ENCODE measurements around the gene FAM184B. TPM values are rescaled to one million over a fixed set of nuclear protein-coding genes. Genes with fewer than 3 reads are reported as not detected.
"Not testable (repeated sequence)": the region's sequence is repeated elsewhere in the genome, so short reads cannot be mapped to it uniquely, and the experiment has no call there.

FAM184B gene
- total and polyA plus RNA-seq, 2 of the 4 experiments (the other 2 are of a cell fraction) = 0.07 to 0.18 TPM

GRCh38 chr4:17684648-17685047, 96.8 kb downstream of the FAM184B start:
- H4K8ac ChIP-seq (ENCODE audit: low read depth in 2 of 2, low read length in 2 of 2); H3K27ac ChIP-seq (ENCODE audit: insufficient read depth, low read length); H3K4me2 ChIP-seq (ENCODE audit: low read depth, low read length); H3K9me3 ChIP-seq (ENCODE audit: control insufficient read depth, insufficient read depth, low read length); H3K36me3 ChIP-seq (ENCODE audit: control insufficient read depth, insufficient read depth, low read length); H2BK20ac ChIP-seq (ENCODE audit: low read depth, low read length); intact Hi-C loops (cut with micrococcal nuclease); H2AK5ac ChIP-seq (ENCODE audit: low read depth, low read length); ATAC-seq (ENCODE audit: low read depth); H3K9me1 ChIP-seq (ENCODE audit: insufficient read depth, low read length); dilution Hi-C loops (cut with HindIII; ENCODE audit: low sequenced_read_pairs, unreplicated experiment); H3K23ac ChIP-seq (ENCODE audit: low read depth, low read length); in situ Hi-C loops (cut with MboI; ENCODE audit: low sequenced_read_pairs); DNase-seq; BruUV-seq (replicated peaks); H2BK120ac ChIP-seq (ENCODE audit: low read depth, low read length); H3K79me1 ChIP-seq (ENCODE audit: low read depth in 1 of 2, low read length in 2 of 2); H2BK5ac ChIP-seq (ENCODE audit: low read depth, low read length, poor library complexity, severe bottlenecking); H2BK15ac ChIP-seq (ENCODE audit: low read depth, low read length); H3K56ac ChIP-seq (ENCODE audit: extremely low read depth, insufficient read depth, low read length); H3K18ac ChIP-seq (ENCODE audit: low read depth, low read length); H3K27me3 ChIP-seq (ENCODE audit: control insufficient read depth, insufficient read depth, low read length); H4K5ac ChIP-seq (ENCODE audit: low read depth, low read length); H2AFZ ChIP-seq (replicated peaks; ENCODE audit: low read length, poor library complexity); POLR2A ChIA-PET (ENCODE audit: unreplicated experiment); H3K14ac ChIP-seq (replicated peaks; ENCODE audit: low read depth, low read length); H4K91ac ChIP-seq (ENCODE audit: insufficient read depth, low read depth, low read length); H3K4ac ChIP-seq (ENCODE audit: low read depth, low read length); H3K4me3 ChIP-seq (ENCODE audit: insufficient read depth, low read depth, low read length); CTCF ChIA-PET; H2AK9ac ChIP-seq (replicated peaks; ENCODE audit: low read depth, low read length, poor library complexity); H3K4me1 ChIP-seq (ENCODE audit: control insufficient read depth, insufficient read depth, low read length); H4K20me1 ChIP-seq (ENCODE audit: insufficient read depth, low read length); H3K9ac ChIP-seq (ENCODE audit: low read depth, low read length): not testable (repeated sequence)
- WGBS, 2 experiments (ENCODE audit: extremely low coverage in 2 of 2, insufficient read length in 1 of 2) = no CpG with 5 or more reads among the region's 4 CpGs
